Tibial nerve (tissue), 4 donors: ENCODE results near the gene PCSK5. TPM values are rescaled to one million over a fixed set of nuclear protein-coding genes. Genes with fewer than 3 reads are reported as not detected.

Source experiments
- DNase-seq, 2 donors: peaks; one replicate each; pipeline ENCODE4 v3.0.0-alpha.2; 2019; ENCODE audit warnings: low spot score in 2 of 2
- H3K27ac ChIP-seq, 4 donors: fragments of 200-600 bp; sonication (generic) in 3 of 4; one replicate each; pipeline ENCODE4 v1.5.1; 2017 to 2019; ENCODE audit warnings: mild to moderate bottlenecking in 1 of 4
- H3K27me3 ChIP-seq, 2 donors: fragments of 200-600 bp; sonication (generic) in 1 of 2; one replicate each; pipeline versions ENCODE4 v1.5.1 to v1.6.0; 2017 to 2019
- H3K36me3 ChIP-seq, 3 donors: fragments of 200-600 bp; sonication (generic); one replicate each; pipeline ENCODE4 v1.5.1; 2018 to 2019
- H3K4me1 ChIP-seq, 4 donors: fragments of 200-600 bp; sonication (generic) in 3 of 4; one replicate each; pipeline ENCODE4 v1.5.1; 2017 to 2019
- H3K4me3 ChIP-seq, 4 donors: fragments of 200-600 bp; sonication (generic) in 3 of 4; one replicate each; pipeline ENCODE4 v1.5.1; 2017 to 2019; ENCODE audit warnings: mild to moderate bottlenecking in 1 of 4, moderate library complexity in 1 of 4
- H3K9me3 ChIP-seq, 4 donors: fragments of 200-600 bp; sonication (generic) in 3 of 4; one replicate each; pipeline ENCODE4 v1.5.1; 2017 to 2019
- EP300 ChIP-seq, 2 donors: sonication (generic); formaldehyde crosslinking; IDR thresholded peaks; one replicate each; pipeline ENCODE4 v1.6.1; 2017; ENCODE audit warnings: antibody characterized with exemption in 2 of 2, mild to moderate bottlenecking in 1 of 2
- POLR2A ChIP-seq, 2 donors: fragments of 450-650 bp; IDR thresholded peaks; one replicate each; pipeline ENCODE4 v1.6.1; 2017; ENCODE audit warnings: antibody characterized with exemption in 2 of 2, mild to moderate bottlenecking in 2 of 2, moderate library complexity in 2 of 2
- WGBS, 2 donors: methylation state at CpG; one replicate each; pipeline ENCODE4 v1.1.5; 2018; 5-methylcytosine and 5-hydroxymethylcytosine counted together
- total RNA-seq, 4 donors: library from RNA; depleted of rRNA; stranded (reverse); fragments of >200 nt; gene quantifications; one replicate each; pipeline ENCODE4 v1.1.0, GENCODE V29; 2016
- TF ChIP-seq, protein P1 (sequence below), 5 experiments: fragments of 200-600 bp in 3 of 5; fragments of 450-650 bp in 2 of 5; sonication (generic) in 3 of 5; IDR thresholded peaks; one replicate each; pipeline ENCODE4 v1.5.1; 2016 to 2019; ENCODE audit warnings: antibody characterized with exemption in 5 of 5, mild to moderate bottlenecking in 3 of 5, moderate library complexity in 2 of 5

PCSK5 gene
- total RNA-seq, 4 donors from 2014 or later, result 12.5 to 32.7 (median 23.0) TPM

DNA sequence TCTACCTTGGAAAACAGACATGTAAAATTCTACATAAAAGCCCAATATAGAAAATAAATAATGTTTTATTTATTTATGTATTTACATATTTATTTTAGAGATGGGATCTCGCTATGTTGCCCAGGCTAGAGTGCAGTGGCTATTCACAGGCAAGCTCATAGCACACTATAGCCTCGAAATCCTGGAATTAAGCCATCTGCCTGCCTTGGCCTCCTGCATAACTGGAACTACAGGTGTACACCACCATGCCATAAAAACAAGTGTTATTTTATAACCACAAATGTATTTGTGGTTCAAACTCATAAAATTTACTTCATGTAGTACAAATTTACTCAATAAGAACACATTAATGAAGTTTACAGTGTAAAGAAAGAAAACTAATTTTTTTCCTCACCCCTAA lies 510.7 kb downstream of the PCSK5 start:
- no peaks in the 10 kb centered on the region for H3K9me3 ChIP-seq
- peaks cover 0 to 7% (median 3%) of the 10 kb centered on the region in 4 donors for H3K4me1 ChIP-seq
- DNase-seq, result no peak
- H3K27ac ChIP-seq, result no peak overlapping the region
- H3K4me3 ChIP-seq, result no peak overlapping the region
- 83 to 96% methylated on average over 2 of the region's 2 CpGs for WGBS, 2 donors
- no peaks in the 10 kb centered on the region for H3K36me3 ChIP-seq
- no peaks in the 10 kb centered on the region for H3K27me3 ChIP-seq
- TF ChIP-seq EP300 (IDR thresholded peaks at IDR 0.05) (no peak), POLR2A (IDR thresholded peaks at IDR 0.05) (no peak)
- TF ChIP-seq, protein P1, sequence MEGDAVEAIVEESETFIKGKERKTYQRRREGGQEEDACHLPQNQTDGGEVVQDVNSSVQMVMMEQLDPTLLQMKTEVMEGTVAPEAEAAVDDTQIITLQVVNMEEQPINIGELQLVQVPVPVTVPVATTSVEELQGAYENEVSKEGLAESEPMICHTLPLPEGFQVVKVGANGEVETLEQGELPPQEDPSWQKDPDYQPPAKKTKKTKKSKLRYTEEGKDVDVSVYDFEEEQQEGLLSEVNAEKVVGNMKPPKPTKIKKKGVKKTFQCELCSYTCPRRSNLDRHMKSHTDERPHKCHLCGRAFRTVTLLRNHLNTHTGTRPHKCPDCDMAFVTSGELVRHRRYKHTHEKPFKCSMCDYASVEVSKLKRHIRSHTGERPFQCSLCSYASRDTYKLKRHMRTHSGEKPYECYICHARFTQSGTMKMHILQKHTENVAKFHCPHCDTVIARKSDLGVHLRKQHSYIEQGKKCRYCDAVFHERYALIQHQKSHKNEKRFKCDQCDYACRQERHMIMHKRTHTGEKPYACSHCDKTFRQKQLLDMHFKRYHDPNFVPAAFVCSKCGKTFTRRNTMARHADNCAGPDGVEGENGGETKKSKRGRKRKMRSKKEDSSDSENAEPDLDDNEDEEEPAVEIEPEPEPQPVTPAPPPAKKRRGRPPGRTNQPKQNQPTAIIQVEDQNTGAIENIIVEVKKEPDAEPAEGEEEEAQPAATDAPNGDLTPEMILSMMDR (IDR thresholded peaks at IDR 0.05), result no peak

DNA sequence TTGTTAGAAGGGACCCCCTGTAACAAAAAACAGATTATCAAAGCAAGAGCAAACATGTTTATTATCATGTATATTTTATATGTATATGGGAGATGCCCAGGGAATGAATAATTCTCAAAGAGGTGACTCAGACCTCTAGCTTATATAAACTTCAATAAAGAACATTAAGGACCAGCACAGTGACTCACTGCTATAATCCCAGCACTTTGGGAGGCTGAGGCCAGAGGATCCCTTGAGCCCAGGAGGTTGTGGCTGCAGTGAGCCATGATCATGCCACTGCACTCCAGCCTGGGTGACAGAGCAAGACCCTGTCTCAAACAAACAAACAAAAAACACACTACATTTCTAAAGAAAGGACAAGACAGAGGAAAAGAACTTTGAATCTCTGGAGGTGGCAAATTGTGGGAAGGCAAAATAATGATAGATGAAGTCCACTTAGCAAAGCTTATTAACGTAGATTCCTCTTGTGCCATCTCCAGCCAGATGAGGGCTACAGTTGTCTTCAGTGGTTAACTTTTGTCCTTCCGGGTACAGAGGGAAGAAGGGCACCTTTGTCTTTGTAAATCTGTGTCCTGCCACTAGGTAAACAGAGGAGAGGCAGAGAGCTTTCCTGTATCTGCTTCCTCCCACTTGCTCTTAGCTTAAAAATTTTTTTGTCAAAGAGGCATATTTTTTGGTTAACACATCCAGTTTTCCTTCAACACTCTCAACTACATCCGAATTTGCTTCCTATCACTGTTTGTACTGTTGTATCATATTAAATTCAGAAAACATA lies 511.3 kb downstream of the PCSK5 start:
- TF ChIP-seq EP300 (IDR thresholded peaks at IDR 0.05), result no peak
- Histone ChIP-seq H3K36me3 (no peaks in the 10 kb centered on the region), H3K9me3 (no peaks in the 10 kb centered on the region), H3K4me3 (no peak overlapping the region), H3K27ac (no peak overlapping the region), H3K27me3 (no peaks in the 10 kb centered on the region), H3K4me1 (peaks cover 0 to 7% (median 3%) of the 10 kb centered on the region in 4 donors)
- DNase-seq, result no peak
- WGBS, 2 donors, result 64 to 78% methylated on average over 3 of the region's 3 CpGs

DNA sequence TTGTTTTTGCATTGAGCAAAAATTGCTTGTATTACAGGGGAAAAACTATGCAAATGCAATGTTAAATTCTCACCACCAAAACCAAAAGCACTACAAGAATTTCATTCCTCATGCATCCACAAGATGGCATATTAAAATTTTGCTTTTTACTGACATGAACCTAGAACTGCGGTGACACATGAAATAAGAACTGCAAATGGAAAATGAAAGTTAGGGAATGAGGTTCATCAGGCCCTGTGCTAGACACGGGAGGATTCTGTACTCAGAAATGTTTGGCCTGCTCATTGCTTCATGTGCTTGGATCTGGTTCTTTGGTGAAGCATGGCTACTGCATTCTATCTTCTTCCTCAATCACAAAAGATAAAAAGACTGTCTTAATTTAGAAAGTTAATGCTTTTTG lies 512.9 kb downstream of the PCSK5 start:
- WGBS, 2 donors, result 2 to 3% methylated on average over 2 of the region's 2 CpGs
- TF ChIP-seq, protein P1 (IDR thresholded peaks at IDR 0.05), result peak; percentile 37 to 70 (median 56)
- TF ChIP-seq EP300 (IDR thresholded peaks at IDR 0.05), result no peak
- H3K4me1 ChIP-seq, result peaks cover 0 to 7% (median 3%) of the 10 kb centered on the region in 4 donors
- H3K36me3 ChIP-seq, result no peaks in the 10 kb centered on the region
- DNase-seq, result peak in 1 of 2 donors; percentile 12
- no peaks in the 10 kb centered on the region for H3K27me3 ChIP-seq
- peak overlapping the region in 3 of 4 donors; percentile 21 to 38 (median 28) for H3K27ac ChIP-seq
- H3K9me3 ChIP-seq, result no peaks in the 10 kb centered on the region
- peak overlapping the region in 1 of 4 donors; percentile 5 for H3K4me3 ChIP-seq

DNA sequence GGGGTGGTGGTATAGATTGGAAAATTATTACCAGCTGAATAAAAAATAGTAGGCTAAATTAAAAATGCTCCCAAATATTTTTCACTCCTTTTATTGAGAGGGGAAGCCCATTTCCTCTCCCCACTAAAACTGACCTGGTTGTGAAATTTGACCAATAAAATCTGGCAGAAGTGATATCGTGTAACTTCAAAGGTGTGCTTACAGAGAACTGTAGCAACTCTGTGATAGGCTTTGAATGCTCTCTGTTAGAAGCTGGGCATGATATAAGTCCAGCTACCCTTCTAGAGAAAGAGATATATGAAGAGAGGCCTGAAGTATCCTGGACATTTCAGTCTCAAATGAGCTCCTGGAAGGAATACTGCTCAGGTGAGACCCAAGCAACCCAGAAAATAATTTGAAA lies 513.9 kb downstream of the PCSK5 start:
- Histone ChIP-seq H3K27ac (no peak overlapping the region), H3K9me3 (no peaks in the 10 kb centered on the region), H3K4me1 (peaks cover 0 to 7% (median 3%) of the 10 kb centered on the region in 4 donors), H3K36me3 (no peaks in the 10 kb centered on the region), H3K27me3 (no peaks in the 10 kb centered on the region), H3K4me3 (no peak overlapping the region)
- 57 to 65% methylated on average over 1 of the region's 1 CpG for WGBS, 2 donors
- DNase-seq, result no peak
- TF ChIP-seq POLR2A (IDR thresholded peaks at IDR 0.05), result no peak
- TF ChIP-seq EP300 (IDR thresholded peaks at IDR 0.05), result no peak
- TF ChIP-seq, protein P1 (IDR thresholded peaks at IDR 0.05), result no peak

DNA sequence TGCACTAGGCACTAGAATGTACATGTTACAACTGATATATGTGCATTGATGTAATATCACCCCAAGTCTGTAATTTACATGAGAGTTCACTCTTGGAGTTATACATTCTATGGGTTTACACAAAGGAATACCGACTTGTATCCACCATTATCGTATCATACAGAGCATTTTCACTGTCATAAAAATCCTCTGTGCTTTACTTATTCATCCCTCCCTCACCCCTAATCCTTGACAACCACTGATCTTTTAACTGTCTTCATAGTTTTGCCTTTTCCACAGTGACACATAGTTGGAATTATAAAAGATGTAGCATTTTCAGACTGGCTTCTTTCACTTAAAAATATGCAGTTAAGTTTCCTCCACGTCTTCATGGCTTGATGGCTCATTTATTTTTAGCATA lies 514.9 kb downstream of the PCSK5 start:
- Histone ChIP-seq H3K27ac (no peak overlapping the region), H3K4me3 (no peak overlapping the region), H3K4me1 (peaks cover 0 to 7% (median 3%) of the 10 kb centered on the region in 4 donors), H3K9me3 (no peaks in the 10 kb centered on the region), H3K36me3 (no peaks in the 10 kb centered on the region), H3K27me3 (no peaks in the 10 kb centered on the region)
- WGBS, 2 donors, result 57 to 59% methylated on average over 3 of the region's 3 CpGs
- no peak for DNase-seq
- TF ChIP-seq EP300 (IDR thresholded peaks at IDR 0.05) (no peak), POLR2A (IDR thresholded peaks at IDR 0.05) (no peak)

DNA sequence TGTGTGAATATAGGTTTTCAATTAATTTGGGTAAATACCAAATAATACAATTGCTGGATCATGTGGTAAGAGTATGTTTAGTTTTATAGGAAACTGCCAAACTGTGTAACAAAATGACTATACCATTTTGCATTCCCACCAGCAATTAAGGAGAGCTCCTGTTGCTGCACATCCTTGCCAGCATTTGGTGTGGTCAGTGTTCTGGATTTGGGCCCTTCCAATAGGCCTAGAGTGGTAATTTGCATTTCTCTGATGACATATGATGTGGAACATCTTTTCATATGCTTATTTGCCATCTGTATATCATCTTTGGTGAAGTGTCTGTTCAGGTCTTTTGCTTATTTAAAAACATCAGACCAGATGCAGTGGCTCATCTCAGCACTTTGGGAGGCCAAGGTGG lies 515.4 kb downstream of the PCSK5 start:
- Histone ChIP-seq H3K27ac (no peak overlapping the region), H3K27me3 (no peaks in the 10 kb centered on the region), H3K9me3 (no peaks in the 10 kb centered on the region), H3K4me1 (peaks cover 0 to 7% (median 3%) of the 10 kb centered on the region in 4 donors), H3K36me3 (no peaks in the 10 kb centered on the region), H3K4me3 (no peak overlapping the region)
- no peak for DNase-seq
- TF ChIP-seq POLR2A (IDR thresholded peaks at IDR 0.05) (no peak), EP300 (IDR thresholded peaks at IDR 0.05) (no peak)
- TF ChIP-seq, protein P1 (IDR thresholded peaks at IDR 0.05), result no peak
